H1 (cell line): ENCODE data around the gene VIPR2. TPM values are rescaled to one million over a fixed set of nuclear protein-coding genes. Genes with fewer than 3 reads are reported as not detected.

ENCODE experiments used
- CTCF ChIA-PET: fragments of 300-600 bp; sonication (Branson Sonifier 250); formaldehyde crosslinking; loops from one replicate; lab custom pipeline; 2021; ENCODE audit not compliant: partially characterized antibody; lab: Charles Lee
- POLR2A ChIA-PET: fragments of 300-600 bp; sonication (Branson Sonifier 250); formaldehyde crosslinking; loops from one replicate; lab custom pipeline; 2021; ENCODE audit warnings: inconsistent platforms; ENCODE audit not compliant: partially characterized antibody; lab: Charles Lee
- DNase-seq, 2 experiments: peaks; one replicate each; pipeline versions ENCODE4 v3.0.0 to v3.0.0-alpha.2; 2010 to 2022; ENCODE audit warnings: low spot score in 2 of 2, low read depth in 1 of 2, mixed read lengths in 1 of 2
- FAIRE-seq: peaks from 2 replicates; lab custom pipeline; 2011; peaks lifted over from hg19 to GRCh38; lab: Jason Lieb, UNC
- H2AFZ ChIP-seq: 2 replicates; pipeline ENCODE4 v1.8.1; 2012; ENCODE audit warnings: low read length, inconsistent platforms
- H2AK5ac ChIP-seq: 2 replicates; pipeline ENCODE4 v1.6.1; 2013; ENCODE audit warnings: low read depth, low read length
- H2BK120ac ChIP-seq: replicated peaks from 2 replicates; pipeline ENCODE3; 2013; ENCODE audit warnings: low read depth, low read length, inconsistent platforms
- H2BK12ac ChIP-seq: 2 replicates; pipeline ENCODE4 v1.6.1; 2013; ENCODE audit warnings: low read depth, low read length
- H2BK15ac ChIP-seq: 2 replicates; pipeline ENCODE4 v1.6.1; 2013; ENCODE audit warnings: low read length
- H2BK20ac ChIP-seq: 2 replicates; pipeline ENCODE4 v1.6.1; 2013; ENCODE audit warnings: low read length
- H2BK5ac ChIP-seq: 2 replicates; pipeline ENCODE4 v1.6.1; 2013; ENCODE audit warnings: low read depth, low read length
- H3K14ac ChIP-seq: 2 replicates; pipeline ENCODE4 v1.6.1; 2013; ENCODE audit warnings: inconsistent platforms; ENCODE audit not compliant: insufficient read length
- H3K18ac ChIP-seq: 2 replicates; pipeline ENCODE4 v1.6.1; 2013; ENCODE audit warnings: low read length; ENCODE audit errors: extremely low read depth
- H3K23ac ChIP-seq: 2 replicates; pipeline ENCODE4 v1.6.1; 2013; ENCODE audit warnings: inconsistent platforms; ENCODE audit not compliant: insufficient read length
- H3K23me2 ChIP-seq: 2 replicates; pipeline ENCODE4 v1.6.1; 2013; ENCODE audit warnings: low read depth, low read length
- H3K27ac ChIP-seq: 2 replicates; pipeline ENCODE4 v1.6.1; 2011; ENCODE audit warnings: low read depth, low read length, inconsistent platforms
- H3K27me3 ChIP-seq, 4 experiments: replicated peaks in 1 of 4; 1 replicate in 1 of 4; 2 replicates in 3 of 4; pipeline versions ENCODE4 v1.6.1 to v1.8.1; 2011 to 2013; ENCODE audit warnings: low read length in 3 of 4, mild to moderate bottlenecking in 3 of 4, inconsistent platforms in 2 of 4, mixed read lengths in 2 of 4, moderate library complexity in 1 of 4; ENCODE audit not compliant: control insufficient read depth in 3 of 4, insufficient read depth in 3 of 4; ENCODE audit errors: extremely low read depth in 1 of 4
- H3K36me3 ChIP-seq, 4 experiments: 2 replicates each; pipeline versions ENCODE4 v1.6.1 to v1.8.1; 2011 to 2013; ENCODE audit warnings: mild to moderate bottlenecking in 4 of 4, low read length in 3 of 4, moderate library complexity in 2 of 4, control low read depth in 1 of 4, inconsistent platforms in 1 of 4; ENCODE audit not compliant: insufficient read depth in 4 of 4, control insufficient read depth in 2 of 4
- H3K4ac ChIP-seq: replicated peaks from 2 replicates; pipeline ENCODE3; 2013; ENCODE audit warnings: low read length, low read depth, mixed read lengths, inconsistent platforms; ENCODE audit not compliant: insufficient read length
- H3K4me1 ChIP-seq, 4 experiments: replicated peaks in 1 of 4; 1 replicate in 1 of 4; 2 replicates in 3 of 4; pipeline versions ENCODE4 v1.6.1 to v1.8.1; 2011 to 2013; ENCODE audit warnings: low read length in 3 of 4, inconsistent platforms in 2 of 4, mixed read lengths in 1 of 4; ENCODE audit not compliant: insufficient read depth in 4 of 4, control insufficient read depth in 3 of 4
- H3K4me2 ChIP-seq, 2 experiments: 2 replicates each; pipeline versions ENCODE4 v1.6.1 to v1.8.1; 2011 to 2013; ENCODE audit warnings: low read depth in 2 of 2, low read length in 2 of 2, control low read depth in 1 of 2, inconsistent platforms in 1 of 2, mild to moderate bottlenecking in 1 of 2; ENCODE audit not compliant: insufficient read depth in 1 of 2
- H3K4me3 ChIP-seq, 4 experiments: fragments of 200-600, 300-600 bp in 1 of 4; sonication (generic), shearing (Covaris generic), sonication (Bioruptor Twin) in 1 of 4; 2 replicates each; pipeline versions ENCODE4 v1.5.1 to v1.8.1; 2011 to 2016; ENCODE audit warnings: low read length in 4 of 4, low read depth in 3 of 4, control low read depth in 2 of 4, inconsistent platforms in 2 of 4, mild to moderate bottlenecking in 2 of 4, mixed read lengths in 1 of 4, moderate library complexity in 1 of 4; ENCODE audit not compliant: insufficient read depth in 2 of 4; ENCODE audit errors: extremely low read depth in 1 of 4
- H3K56ac ChIP-seq: replicated peaks from 2 replicates; pipeline ENCODE3; 2013; ENCODE audit warnings: low read depth, mild to moderate bottlenecking, mixed read lengths, low read length, inconsistent platforms; ENCODE audit not compliant: insufficient read length
- H3K79me1 ChIP-seq: 2 replicates; pipeline ENCODE4 v1.6.1; 2013; ENCODE audit warnings: low read depth, low read length, control low read depth
- H3K79me2 ChIP-seq, 2 experiments: 2 replicates each; pipeline versions ENCODE4 v1.6.1 to v1.8.1; 2012 to 2013; ENCODE audit warnings: low read length in 2 of 2, mild to moderate bottlenecking in 2 of 2, inconsistent platforms in 1 of 2; ENCODE audit not compliant: insufficient read depth in 2 of 2, control insufficient read depth in 1 of 2
- H3K9ac ChIP-seq, 4 experiments: replicated peaks in 1 of 4; 1 replicate in 1 of 4; 2 replicates in 3 of 4; pipeline versions ENCODE4 v1.6.1 to v1.8.1; 2011 to 2013; ENCODE audit warnings: low read depth in 3 of 4, low read length in 3 of 4, control low read depth in 2 of 4, mild to moderate bottlenecking in 2 of 4, moderate library complexity in 2 of 4, inconsistent platforms in 1 of 4; ENCODE audit errors: extremely low read depth in 1 of 4
- H3K9me3 ChIP-seq, 2 experiments: 2 replicates each; pipeline versions ENCODE4 v1.6.1 to v1.8.1; 2012 to 2013; ENCODE audit warnings: mild to moderate bottlenecking in 2 of 2, moderate library complexity in 2 of 2, control low read depth in 1 of 2, inconsistent platforms in 1 of 2, low read depth in 1 of 2, low read length in 1 of 2, mixed read lengths in 1 of 2; ENCODE audit not compliant: insufficient read depth in 2 of 2
- H4K20me1 ChIP-seq, 2 experiments: replicated peaks in 1 of 2; 2 replicates each; pipeline versions ENCODE3 to v1.8.1; 2011 to 2013; ENCODE audit warnings: inconsistent platforms in 2 of 2, low read length in 2 of 2, mild to moderate bottlenecking in 1 of 2; ENCODE audit not compliant: insufficient read depth in 2 of 2, control insufficient read depth in 1 of 2
- H4K5ac ChIP-seq: 2 replicates; pipeline ENCODE4 v1.6.1; 2013; ENCODE audit warnings: low read length, low read depth, mixed read lengths, inconsistent platforms; ENCODE audit not compliant: insufficient read length
- H4K8ac ChIP-seq: 2 replicates; pipeline ENCODE4 v1.8.0; 2013; ENCODE audit warnings: mild to moderate bottlenecking, moderate library complexity, low read length, inconsistent platforms; ENCODE audit not compliant: insufficient read depth; ENCODE audit errors: extremely low read depth
- H4K91ac ChIP-seq: replicated peaks from 2 replicates; pipeline ENCODE3; 2013; ENCODE audit warnings: low read length, mixed read lengths, inconsistent platforms; ENCODE audit not compliant: insufficient read length
- CEBPB ChIP-seq: IDR thresholded peaks from 2 replicates; pipeline ENCODE4 v1.6.1; 2012; ENCODE audit warnings: low read depth, low read length
- CREB1 ChIP-seq: IDR thresholded peaks from 2 replicates; pipeline ENCODE4 v1.6.1; 2012; ENCODE audit warnings: inconsistent platforms
- FOSL1 ChIP-seq: IDR thresholded peaks from 2 replicates; pipeline ENCODE4 v1.6.1; 2011; ENCODE audit warnings: mild to moderate bottlenecking, low read depth, low read length, moderate library complexity; ENCODE audit not compliant: insufficient read depth
- NRF1 ChIP-seq: IDR thresholded peaks from 2 replicates; pipeline ENCODE4 v1.6.1; 2011; ENCODE audit warnings: mild to moderate bottlenecking, low read depth, low read length, improper control_type of control experiment
- ZNF274 ChIP-seq: IDR thresholded peaks from 2 replicates; pipeline ENCODE4 v1.7.0; 2012; ENCODE audit warnings: low read length, borderline replicate concordance; ENCODE audit errors: extremely low read depth
- WGBS, 2 experiments: shearing (Covaris generic) in 1 of 2; methylation state at CpG; one replicate each; pipeline versions ENCODE4 v1.1.6 to v1.1.7; 2013 to 2015; ENCODE audit warnings: low lambda C conversion rate in 2 of 2, mixed read lengths in 2 of 2, inconsistent platforms in 1 of 2, low coverage in 1 of 2, missing lambda C conversion rate in 1 of 2; ENCODE audit not compliant: insufficient replicate concordance in 2 of 2, insufficient coverage in 1 of 2, insufficient read length in 1 of 2; ENCODE audit errors: extremely low coverage in 1 of 2, missing lambda C conversion rate in 1 of 2; 5-methylcytosine and 5-hydroxymethylcytosine counted together
- polyA plus RNA-seq, 7 experiments: library from polyadenylated mRNA; depleted of rRNA in 3 of 7; stranded (reverse) in 5 of 7; unstranded in 2 of 7; fragments of >200 nt in 5 of 7; fragments of 200-250 nt in 2 of 7; gene quantifications; 1 replicate in 5 of 7; 2 replicates in 1 of 7; 4 replicates in 1 of 7; pipeline versions ENCODE4 v1.2.1 to v1.2.3, GENCODE V29; 2011 to 2013; ENCODE audit warnings: missing spikeins in 2 of 7, mixed read lengths in 2 of 7
- total RNA-seq: library from RNA; stranded (reverse); fragmentation: NEBNext Ultra II Directional; extraction: Animal tissue kit (Norgen Biotek cat#: 25700); gene quantifications from 2 replicates; pipeline ENCODE4 v1.2.1, GENCODE V29; 2021

Gene VIPR2
- total and polyA plus RNA-seq, 2 of the 8 experiments (the other 6 are each of a cell fraction or from before 2014, with no cell fraction given): 2.4 to 6.3 TPM

DNA sequence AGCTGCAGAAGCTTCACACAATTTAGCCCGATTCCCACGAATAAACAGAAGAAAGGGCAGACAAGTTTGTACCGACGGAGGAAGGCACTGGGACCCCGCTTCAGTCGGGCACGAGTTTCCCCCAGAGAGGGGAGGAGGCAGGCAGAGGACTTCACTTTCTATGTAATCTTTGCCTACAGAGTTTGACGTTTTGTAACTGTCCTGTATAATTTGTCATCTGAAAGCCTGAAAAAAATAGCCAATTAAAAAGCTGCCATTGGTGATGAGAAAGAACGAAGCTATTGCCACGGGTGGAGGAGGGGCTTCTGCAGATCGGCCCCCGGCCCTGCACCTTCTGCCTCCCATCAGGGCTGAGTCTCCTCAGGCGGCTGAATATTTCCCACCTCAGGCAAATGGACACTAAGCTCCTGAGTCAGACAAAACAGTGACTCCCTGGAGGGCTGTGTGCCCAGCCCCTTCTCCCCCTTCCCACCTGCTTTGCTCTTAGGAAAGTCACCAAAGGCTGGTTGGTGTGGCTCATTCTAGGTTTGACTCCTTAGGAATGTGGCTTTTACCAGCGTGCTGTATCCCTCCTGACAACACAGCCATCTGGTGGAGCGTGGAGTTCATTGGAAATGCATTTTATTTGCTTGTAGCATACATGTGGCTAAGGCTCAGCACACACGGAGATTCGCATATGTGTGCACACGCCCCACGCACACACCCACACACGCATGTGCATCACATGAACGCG lies 117.4 kb downstream of the VIPR2 start:
- no peak overlapping the region; the same call in 1 of the 2 replicates for H2AK5ac ChIP-seq
- no peak overlapping the region for H2AFZ ChIP-seq
- FAIRE-seq: no peak
- TF ChIP-seq NRF1 (no peak), CEBPB (no peak), ZNF274 (no peak), FOSL1 (no peak), CREB1 (no peak)
- TF ChIP-seq, all 59 proteins: peak for 0
- Histone ChIP-seq H4K91ac (no peak overlapping the region), H3K79me2 (no peaks in the 10 kb centered on the region), H2BK15ac (0 out of 2 replicates have a peak overlapping the region, but pooled peaks have one; percentile 95), H3K27ac (no peak overlapping the region), H4K5ac (no peak overlapping the region), H3K56ac (no peak overlapping the region), H3K23me2 (peaks cover 11% of the 10 kb centered on the region; the same call in 1 of the 2 replicates), H3K9me3 (no peaks in the 10 kb centered on the region), H2BK5ac (no peak overlapping the region), H3K4me3 (no peak overlapping the region), H3K4me2 (no peak overlapping the region), H3K23ac (no peak overlapping the region), H3K4ac (no peak overlapping the region), H2BK120ac (no peak overlapping the region), H4K20me1 (no peaks in the 10 kb centered on the region), H3K79me1 (0 out of 2 replicates have a peak, but pooled peaks cover 2% of the 10 kb centered on the region), H2BK20ac (0 out of 2 replicates have a peak overlapping the region, but pooled peaks have one; percentile 66), H2BK12ac (peak overlapping the region; percentile 23; the same call in 1 of the 2 replicates), H3K36me3 (no peaks in the 10 kb centered on the region), H4K8ac (no peak overlapping the region), H3K4me1 (peaks cover 0 to 20% (median 13%) of the 10 kb centered on the region in 4 experiments; a peak in 6 of 7 replicates), H3K14ac (no peak overlapping the region), H3K27me3 (peaks cover 0 to 3% (median 2%) of the 10 kb centered on the region in 4 experiments; a peak in 3 of 7 replicates), H3K18ac (no peak overlapping the region), H3K9ac (no peak overlapping the region)
- ChIA-PET POLR2A (no interaction called here), CTCF (interaction anchor here (0.9 to 1.6 kb wide), 5 partner anchors 9 to 117 kb away, joined by 3 to 4 read pairs (median 3); partner anchors contain the start of gene VIPR2)
- 85% methylated on average over 22 of the region's 22 CpGs; no CpG with 5 or more reads in 1 of the 2 experiments for WGBS, 2 experiments
- peak in 1 of 2 experiments; percentile 40 for DNase-seq
